ENCODE data around the gene ARHGEF39. TPM values are rescaled to one million over a fixed set of nuclear protein-coding genes. Genes with fewer than 3 reads are reported as not detected.
A peak's percentile ranks its signal among the peaks of the same experiment; 100 is the strongest.

ARHGEF39 gene
- total and polyA plus RNA-seq, 4 donors, result 0.47 to 1.4 (median 1.3) TPM

DNA sequence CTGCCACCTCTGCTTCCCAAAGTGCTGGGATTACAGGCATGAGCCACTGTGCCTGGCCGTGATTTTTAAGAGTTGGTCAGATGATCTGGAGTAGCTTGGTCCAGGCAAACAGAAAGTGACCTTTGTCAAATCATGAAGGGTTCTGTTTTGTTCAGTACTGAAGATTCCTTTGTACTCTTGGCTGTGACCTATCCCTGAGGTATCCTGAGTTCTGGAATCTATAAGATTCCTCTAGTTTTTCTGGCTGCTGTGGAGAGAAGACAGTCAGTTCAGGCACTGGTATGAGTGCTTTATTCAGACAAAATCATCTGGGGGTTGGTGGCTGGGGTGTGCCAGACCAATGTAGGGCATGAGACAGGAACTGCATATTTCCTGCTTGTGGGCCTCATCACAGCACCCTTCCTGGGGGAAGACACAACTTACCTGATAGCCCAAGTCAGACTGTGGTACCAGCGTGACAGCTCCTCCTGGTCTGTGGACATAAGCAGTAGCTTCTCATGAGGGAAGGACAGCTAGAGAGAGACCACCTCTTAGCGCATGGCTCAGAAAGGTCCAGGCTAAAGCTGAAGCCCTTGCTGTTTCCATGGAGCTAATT is 3.1 kb downstream of the ARHGEF39 start:
- no peak for ATAC-seq (ENCODE audit: insufficient read depth, low FRiP score)
- 62 to 72% methylated on average over 3 of the region's 3 CpGs for WGBS, 2 donors
- Histone ChIP-seq H3K4me3 (no peak overlapping the region), H3K27ac (ENCODE audit: low read depth in 1 of 2, low read length in 1 of 2) (peak overlapping the region in 1 of 2 donors; percentile 31), H3K9me3 (ENCODE audit: control insufficient read depth in 4 of 4, insufficient read depth in 3 of 4, low read length in 3 of 4) (no peaks in the 10 kb centered on the region), H3K4me1 (ENCODE audit: control insufficient read depth in 5 of 5, insufficient read depth in 5 of 5, low read length in 5 of 5) (peaks cover 0 to 35% (median 3%) of the 10 kb centered on the region in 5 donors), H3K9ac (ENCODE audit: insufficient read depth in 1 of 2, low read length in 2 of 2) (no peak overlapping the region), H3K36me3 (ENCODE audit: control insufficient read depth in 4 of 4, insufficient read depth in 4 of 4, low read length in 4 of 4) (peaks cover 0 to 17% (median 15%) of the 10 kb centered on the region in 4 donors), H3K27me3 (ENCODE audit: control insufficient read depth in 3 of 3, insufficient read depth in 3 of 3, low read length in 2 of 3) (no peaks in the 10 kb centered on the region)
- TF ChIP-seq, protein P1, sequence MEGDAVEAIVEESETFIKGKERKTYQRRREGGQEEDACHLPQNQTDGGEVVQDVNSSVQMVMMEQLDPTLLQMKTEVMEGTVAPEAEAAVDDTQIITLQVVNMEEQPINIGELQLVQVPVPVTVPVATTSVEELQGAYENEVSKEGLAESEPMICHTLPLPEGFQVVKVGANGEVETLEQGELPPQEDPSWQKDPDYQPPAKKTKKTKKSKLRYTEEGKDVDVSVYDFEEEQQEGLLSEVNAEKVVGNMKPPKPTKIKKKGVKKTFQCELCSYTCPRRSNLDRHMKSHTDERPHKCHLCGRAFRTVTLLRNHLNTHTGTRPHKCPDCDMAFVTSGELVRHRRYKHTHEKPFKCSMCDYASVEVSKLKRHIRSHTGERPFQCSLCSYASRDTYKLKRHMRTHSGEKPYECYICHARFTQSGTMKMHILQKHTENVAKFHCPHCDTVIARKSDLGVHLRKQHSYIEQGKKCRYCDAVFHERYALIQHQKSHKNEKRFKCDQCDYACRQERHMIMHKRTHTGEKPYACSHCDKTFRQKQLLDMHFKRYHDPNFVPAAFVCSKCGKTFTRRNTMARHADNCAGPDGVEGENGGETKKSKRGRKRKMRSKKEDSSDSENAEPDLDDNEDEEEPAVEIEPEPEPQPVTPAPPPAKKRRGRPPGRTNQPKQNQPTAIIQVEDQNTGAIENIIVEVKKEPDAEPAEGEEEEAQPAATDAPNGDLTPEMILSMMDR (IDR thresholded peaks at IDR 0.05; ENCODE audit: control extremely low read depth, extremely low read depth), result no peak
- DNase-seq, result no peak

DNA sequence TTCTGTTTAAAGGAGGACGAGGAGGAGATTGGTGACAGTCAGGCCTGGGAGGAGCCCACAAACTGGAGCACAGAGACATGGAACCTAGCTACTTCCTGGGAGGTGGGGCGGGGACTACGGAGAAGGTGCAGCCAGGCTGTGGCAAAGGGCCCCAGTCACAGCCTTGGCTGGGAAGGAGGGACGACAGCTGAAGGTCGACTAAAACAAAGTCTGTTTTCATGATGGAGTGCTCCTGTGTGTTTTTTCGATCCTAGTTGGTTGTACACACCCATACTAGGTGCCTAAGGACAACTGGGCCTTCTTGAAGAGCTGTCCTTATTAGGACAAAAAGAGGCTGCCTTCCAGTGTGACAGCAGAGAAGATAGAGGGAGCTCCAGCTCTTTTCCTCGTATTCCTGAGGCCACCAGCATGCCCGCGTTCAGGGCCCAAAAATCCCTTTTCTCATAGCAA is 4.0 kb downstream of the ARHGEF39 start:
- no peak overlapping the region for H3K4me3 ChIP-seq
- H3K9ac ChIP-seq (ENCODE audit: insufficient read depth in 1 of 2, low read length in 2 of 2), result no peak overlapping the region
- no peaks in the 10 kb centered on the region for H3K27me3 ChIP-seq (ENCODE audit: control insufficient read depth in 3 of 3, insufficient read depth in 3 of 3, low read length in 2 of 3)
- ATAC-seq (ENCODE audit: insufficient read depth, low FRiP score) (no peak), DNase-seq (peak in 2 of 3 donors; percentile 56 to 58)
- peaks cover 0 to 17% (median 15%) of the 10 kb centered on the region in 4 donors for H3K36me3 ChIP-seq (ENCODE audit: control insufficient read depth in 4 of 4, insufficient read depth in 4 of 4, low read length in 4 of 4)
- H3K9me3 ChIP-seq (ENCODE audit: control insufficient read depth in 4 of 4, insufficient read depth in 3 of 4, low read length in 3 of 4), result no peaks in the 10 kb centered on the region
- TF ChIP-seq, protein P1 (IDR thresholded peaks at IDR 0.05; ENCODE audit: control extremely low read depth, extremely low read depth), result peak; percentile 8
- H3K4me1 ChIP-seq (ENCODE audit: control insufficient read depth in 5 of 5, insufficient read depth in 5 of 5, low read length in 5 of 5), result peaks cover 0 to 32% (median 3%) of the 10 kb centered on the region in 5 donors
- WGBS, 2 donors, result 61 to 68% methylated on average over 9 of the region's 9 CpGs
- H3K27ac ChIP-seq (ENCODE audit: low read depth in 1 of 2, low read length in 1 of 2), result peak overlapping the region; percentile 66 to 69

DNA sequence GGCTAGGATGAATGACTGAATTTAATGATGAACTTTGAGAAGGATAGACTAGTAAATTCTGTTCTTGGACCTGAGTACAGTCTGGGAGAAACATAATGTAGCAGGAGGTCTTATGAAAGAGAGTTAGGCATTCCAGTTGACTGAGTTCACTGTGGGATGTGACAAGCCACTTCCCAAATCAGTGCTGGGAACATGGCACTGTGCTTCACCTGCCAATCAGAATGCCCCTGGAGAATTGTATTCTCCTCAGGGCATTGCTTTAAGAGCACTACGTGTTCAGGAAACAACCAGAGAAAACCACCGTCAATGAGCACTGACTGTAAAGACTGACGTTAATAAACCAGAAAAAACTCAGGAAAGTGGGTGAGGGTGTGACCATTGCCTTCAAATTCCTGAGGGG is 5.7 kb downstream of the ARHGEF39 start:
- DNase-seq (no peak), ATAC-seq (ENCODE audit: insufficient read depth, low FRiP score) (no peak)
- Histone ChIP-seq H3K9ac (ENCODE audit: insufficient read depth in 1 of 2, low read length in 2 of 2) (peak overlapping the region in 1 of 2 donors; percentile 17), H3K9me3 (ENCODE audit: control insufficient read depth in 4 of 4, insufficient read depth in 3 of 4, low read length in 3 of 4) (no peaks in the 10 kb centered on the region), H3K4me1 (ENCODE audit: control insufficient read depth in 5 of 5, insufficient read depth in 5 of 5, low read length in 5 of 5) (peaks cover 0 to 20% (median 3%) of the 10 kb centered on the region in 5 donors), H3K27me3 (ENCODE audit: control insufficient read depth in 3 of 3, insufficient read depth in 3 of 3, low read length in 2 of 3) (no peaks in the 10 kb centered on the region), H3K4me3 (no peak overlapping the region), H3K27ac (ENCODE audit: low read depth in 1 of 2, low read length in 1 of 2) (peak overlapping the region in 1 of 2 donors; percentile 94), H3K36me3 (ENCODE audit: control insufficient read depth in 4 of 4, insufficient read depth in 4 of 4, low read length in 4 of 4) (peaks cover 0 to 17% (median 15%) of the 10 kb centered on the region in 4 donors)
- TF ChIP-seq, protein P1 (IDR thresholded peaks at IDR 0.05; ENCODE audit: control extremely low read depth, extremely low read depth), result no peak
- whole genome bisulfite sequencing, 2 donors, result 70 to 71% methylated on average over 3 of the region's 3 CpGs

DNA sequence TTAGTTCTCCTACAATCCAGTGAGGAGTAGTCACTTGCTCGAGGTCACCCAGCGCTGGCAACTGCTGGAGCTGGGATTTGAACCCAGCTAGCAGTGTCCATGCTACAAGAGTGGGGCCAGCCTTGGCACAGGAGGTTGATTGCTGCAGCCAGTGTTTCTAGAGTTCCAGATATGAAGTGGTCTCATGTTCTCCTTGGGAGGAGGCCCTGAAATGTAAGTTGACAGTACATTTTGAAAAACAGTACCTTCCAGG is 6.1 kb downstream of the ARHGEF39 start:
- Histone ChIP-seq H3K27ac (ENCODE audit: low read depth in 1 of 2, low read length in 1 of 2) (peak overlapping the region; percentile 94 to 99), H3K9me3 (ENCODE audit: control insufficient read depth in 4 of 4, insufficient read depth in 3 of 4, low read length in 3 of 4) (no peaks in the 10 kb centered on the region), H3K4me3 (peak overlapping the region; percentile 93), H3K36me3 (ENCODE audit: control insufficient read depth in 4 of 4, insufficient read depth in 4 of 4, low read length in 4 of 4) (peaks cover 0 to 17% (median 15%) of the 10 kb centered on the region in 4 donors), H3K4me1 (ENCODE audit: control insufficient read depth in 5 of 5, insufficient read depth in 5 of 5, low read length in 5 of 5) (peaks cover 0 to 16% (median 3%) of the 10 kb centered on the region in 5 donors), H3K9ac (ENCODE audit: insufficient read depth in 1 of 2, low read length in 2 of 2) (peak overlapping the region; percentile 53 to 94), H3K27me3 (ENCODE audit: control insufficient read depth in 3 of 3, insufficient read depth in 3 of 3, low read length in 2 of 3) (no peaks in the 10 kb centered on the region)
- ATAC-seq (ENCODE audit: insufficient read depth, low FRiP score) (no peak), DNase-seq (peak in 1 of 3 donors; percentile 39)
- TF ChIP-seq, protein P1 (IDR thresholded peaks at IDR 0.05; ENCODE audit: control extremely low read depth, extremely low read depth), result no peak
- WGBS, 2 donors, result 0% methylated on average over 2 of the region's 2 CpGs
